GM19193 (cell line): ENCODE measurements around the gene IL20RA.

Experiments used
- POLR2A ChIP-seq: IDR thresholded peaks from 4 replicates; pipeline ENCODE4 v1.6.1; 2011; ENCODE audit not compliant: insufficient read depth, insufficient read length; ENCODE audit errors: extremely low read depth

IL20RA gene

DNA sequence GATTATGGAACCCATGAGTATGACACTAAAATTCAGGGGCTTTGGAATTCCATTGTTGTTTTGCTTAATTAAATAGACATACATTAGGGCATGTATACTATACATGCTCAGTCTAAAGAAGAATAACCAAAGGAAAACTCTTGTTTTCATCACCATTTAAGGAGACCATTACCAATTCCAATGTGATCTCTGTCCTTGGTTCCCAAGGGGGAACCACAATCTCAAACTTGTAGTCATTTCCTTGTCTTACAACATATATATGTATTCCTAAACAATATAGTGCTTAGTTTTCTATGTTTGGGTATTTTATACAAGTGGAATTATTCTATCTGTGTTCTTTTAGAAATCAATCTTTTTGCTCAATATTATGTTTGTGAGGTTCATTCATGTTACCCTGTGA, 49.2 kb downstream of the IL20RA start:
- no peak for TF ChIP-seq POLR2A

- TF ChIP-seq POLR2A, result no peak
These were observed 50.0 kb downstream of the IL20RA start for GRCh38 chr6:136994782-136995181.

DNA sequence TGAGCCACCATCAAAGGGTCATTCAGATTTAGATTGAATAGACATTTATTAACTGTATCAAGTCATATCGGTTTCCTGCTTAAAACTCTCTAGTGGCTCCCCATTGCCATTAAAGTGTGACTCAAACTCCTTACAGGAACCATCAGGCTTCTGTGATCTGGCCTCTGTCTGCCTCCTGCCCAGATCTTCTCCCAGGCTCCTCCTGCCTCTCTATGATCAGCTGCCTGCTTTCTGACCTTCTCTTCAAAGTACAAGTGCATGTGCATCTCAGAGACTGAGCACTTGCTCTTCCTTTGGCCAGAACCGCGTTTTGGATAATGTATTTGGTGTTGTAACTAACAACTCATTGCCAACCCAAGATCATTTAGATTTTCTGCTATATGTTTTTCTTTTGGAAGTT, 52.7 kb downstream of the IL20RA start:
- no peak for TF ChIP-seq POLR2A

- TF ChIP-seq POLR2A, result no peak
These were observed 53.1 kb downstream of the IL20RA start for GRCh38 chr6:136991646-136992045.

- TF ChIP-seq POLR2A, result no peak
These were observed 54.0 kb downstream of the IL20RA start for GRCh38 chr6:136990754-136991153.

DNA sequence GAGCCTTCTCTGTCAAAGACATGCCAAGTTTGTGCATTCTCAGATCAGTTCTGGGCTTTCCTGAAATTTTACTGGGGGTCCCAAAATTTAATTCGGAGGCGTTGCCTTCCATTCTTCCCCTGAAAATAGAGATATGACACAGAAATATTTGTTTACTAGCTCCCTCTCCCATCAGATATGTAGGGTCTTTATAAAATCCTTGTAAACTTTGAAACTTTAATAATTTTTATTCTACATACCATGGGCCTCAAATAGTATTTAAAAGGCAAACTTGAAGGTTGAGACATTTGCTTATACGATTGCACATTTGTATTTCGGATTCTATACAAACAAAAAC, 54.6 kb downstream of the IL20RA start:
- no peak for TF ChIP-seq POLR2A

DNA sequence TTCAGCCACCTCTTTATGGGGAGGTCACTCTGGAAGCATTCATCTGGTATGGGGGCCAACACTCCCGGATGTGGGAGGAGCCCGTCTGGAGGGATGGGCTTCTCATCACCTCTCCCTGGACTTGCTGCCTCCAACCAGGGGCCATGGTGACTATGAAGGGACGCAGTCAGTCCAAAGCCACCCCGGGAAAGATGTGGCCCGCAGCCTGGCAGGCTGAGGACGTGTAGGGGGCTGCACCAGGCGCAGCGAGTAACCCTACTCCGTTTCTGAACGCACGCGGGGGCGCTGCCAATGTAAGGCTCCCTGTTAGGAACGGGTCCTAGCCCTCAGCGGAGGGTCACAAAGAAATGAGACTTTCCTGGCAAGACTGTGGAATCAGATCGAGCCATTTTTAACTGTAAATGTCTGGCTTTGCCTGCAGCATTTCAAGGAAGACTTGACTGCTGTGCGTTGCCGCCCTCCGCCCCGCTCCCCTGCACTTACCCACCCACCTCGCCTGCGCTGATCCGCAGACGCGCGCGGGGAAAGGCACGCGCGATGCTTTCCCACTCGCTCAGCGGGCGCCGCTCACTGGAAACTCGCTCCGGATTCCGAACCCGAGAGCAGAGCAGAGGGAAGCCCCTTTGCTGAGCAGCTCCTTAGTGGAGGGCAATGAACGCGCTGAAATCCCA, 55.1 kb downstream of the IL20RA start:
- TF ChIP-seq POLR2A, result no peak

GRCh38 chr6:136987526-136987925, 57.2 kb downstream of the IL20RA start:
- TF ChIP-seq POLR2A, result no peak

DNA sequence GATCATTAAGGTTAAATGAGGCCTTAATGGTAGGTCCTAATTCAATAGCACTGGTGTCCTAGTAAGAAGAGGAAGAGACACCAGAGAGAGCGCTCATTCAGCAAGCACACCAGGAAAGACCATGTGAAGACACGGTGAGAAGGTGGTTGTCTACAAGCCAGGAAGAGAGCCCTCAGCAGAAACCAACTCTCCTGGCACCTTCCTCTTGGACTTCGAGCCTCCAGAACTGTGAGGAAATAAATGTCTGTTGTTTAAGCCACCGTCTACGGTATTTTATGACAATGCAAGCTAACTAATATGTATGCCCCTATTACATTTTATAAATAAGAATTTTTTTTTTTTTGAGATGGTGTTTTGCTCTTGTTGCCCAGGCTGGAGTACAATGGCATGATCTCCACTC, 59.3 kb downstream of the IL20RA start:
- no peak for TF ChIP-seq POLR2A

- TF ChIP-seq POLR2A, result no peak
These were observed 60.2 kb downstream of the IL20RA start for GRCh38 chr6:136984578-136984977.

- TF ChIP-seq POLR2A, result no peak
These were observed 61.1 kb downstream of the IL20RA start for GRCh38 chr6:136983687-136984086.

- no peak for TF ChIP-seq POLR2A
These were observed 61.8 kb downstream of the IL20RA start for GRCh38 chr6:136982928-136983327.

GRCh38 chr6:136980070-136980469, 64.7 kb downstream of the IL20RA start:
- no peak for TF ChIP-seq POLR2A

DNA sequence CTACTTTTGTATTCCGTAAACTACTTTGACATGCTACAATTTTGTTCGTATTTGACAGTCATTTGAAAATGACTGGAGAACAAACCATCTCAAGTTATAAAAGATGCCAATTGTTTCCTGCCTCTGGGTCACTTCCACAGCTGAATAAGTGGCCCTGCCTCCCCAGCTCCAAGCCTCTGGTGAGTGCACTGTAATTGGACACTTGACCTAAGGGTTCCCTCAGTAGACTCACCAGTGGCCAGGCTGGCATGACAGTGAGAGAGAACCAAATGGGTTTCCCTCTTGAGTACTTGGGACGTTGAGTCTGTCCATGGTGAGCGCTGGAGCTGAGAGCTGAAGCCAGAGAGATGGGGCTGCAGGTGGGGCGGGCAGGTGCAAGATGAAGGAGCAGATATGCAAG, 65.6 kb downstream of the IL20RA start:
- no peak for TF ChIP-seq POLR2A

GRCh38 chr6:136977075-136977474, 67.7 kb downstream of the IL20RA start:
- TF ChIP-seq POLR2A, result no peak

GRCh38 chr6:136975089-136975715, 69.6 kb downstream of the IL20RA start:
- no peak for TF ChIP-seq POLR2A

DNA sequence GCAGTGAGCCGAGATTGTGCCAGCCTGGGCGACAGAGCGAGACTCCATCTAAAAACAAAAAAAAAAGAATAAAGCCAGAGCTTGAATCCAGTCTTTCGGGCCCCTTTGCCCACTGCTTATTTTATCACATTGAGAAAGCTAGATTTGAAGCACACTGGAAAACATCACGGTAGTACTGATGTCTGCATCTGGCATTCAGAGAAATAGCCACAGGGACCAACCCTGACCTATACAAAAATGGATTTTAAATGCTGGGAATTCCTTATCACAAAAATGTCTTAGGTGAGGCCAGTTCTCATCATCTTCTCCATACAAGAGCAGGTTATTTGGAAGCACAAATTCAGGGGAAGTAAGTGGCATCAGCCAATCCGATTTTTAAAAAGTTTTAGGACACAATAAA, 73.2 kb downstream of the IL20RA start:
- TF ChIP-seq POLR2A, result no peak
